ENCODE results near the gene SYNM.

The SYNM gene

DNA sequence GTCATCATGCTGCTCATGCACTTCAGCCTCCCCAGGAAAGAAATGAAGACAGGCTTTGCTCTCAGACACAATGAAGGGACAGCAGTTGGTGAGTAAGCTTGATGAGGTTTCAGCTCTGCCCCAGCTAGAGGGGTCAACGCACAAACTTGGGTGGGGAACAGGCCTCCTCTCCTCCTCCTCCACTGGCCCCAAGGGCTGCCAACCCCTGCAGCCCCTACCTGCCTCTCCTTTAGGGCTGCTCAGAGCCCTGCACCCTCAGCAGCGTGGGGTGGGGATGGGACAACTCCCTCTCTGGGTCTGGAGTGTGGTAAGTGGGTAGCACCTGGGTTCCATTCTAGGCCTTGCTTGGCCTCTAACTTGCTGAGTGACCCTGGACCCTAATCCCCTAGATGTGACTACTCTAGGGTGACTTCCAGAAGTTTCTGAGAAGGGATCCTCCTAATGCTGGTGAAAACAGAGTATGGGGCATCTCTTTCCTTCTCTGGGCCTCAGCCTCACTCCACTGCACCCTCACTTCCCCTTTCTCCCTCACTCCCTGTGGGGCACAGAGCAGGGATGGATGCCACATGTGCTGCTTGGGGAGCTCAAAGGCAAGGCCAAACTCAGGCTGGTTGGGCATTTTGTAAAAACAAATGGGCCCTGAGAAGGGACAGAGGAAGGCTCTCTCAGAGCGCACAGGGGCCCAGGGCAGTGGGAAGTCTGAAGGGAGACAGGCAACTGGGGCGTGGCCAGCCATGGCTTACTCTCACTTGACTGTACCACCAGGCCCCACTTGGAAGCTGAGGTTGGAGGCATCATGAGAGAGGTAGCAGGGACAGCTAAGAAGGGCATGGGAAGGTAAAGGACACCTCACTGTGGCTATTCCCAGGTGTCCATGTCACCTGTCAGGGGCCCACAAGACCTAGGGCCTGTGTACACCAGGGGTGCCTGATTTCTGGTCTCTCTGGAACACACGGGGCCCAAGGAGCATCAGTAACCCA is 64.0 kb downstream of the SYNM start:
- TF ChIP-seq, protein P1, sequence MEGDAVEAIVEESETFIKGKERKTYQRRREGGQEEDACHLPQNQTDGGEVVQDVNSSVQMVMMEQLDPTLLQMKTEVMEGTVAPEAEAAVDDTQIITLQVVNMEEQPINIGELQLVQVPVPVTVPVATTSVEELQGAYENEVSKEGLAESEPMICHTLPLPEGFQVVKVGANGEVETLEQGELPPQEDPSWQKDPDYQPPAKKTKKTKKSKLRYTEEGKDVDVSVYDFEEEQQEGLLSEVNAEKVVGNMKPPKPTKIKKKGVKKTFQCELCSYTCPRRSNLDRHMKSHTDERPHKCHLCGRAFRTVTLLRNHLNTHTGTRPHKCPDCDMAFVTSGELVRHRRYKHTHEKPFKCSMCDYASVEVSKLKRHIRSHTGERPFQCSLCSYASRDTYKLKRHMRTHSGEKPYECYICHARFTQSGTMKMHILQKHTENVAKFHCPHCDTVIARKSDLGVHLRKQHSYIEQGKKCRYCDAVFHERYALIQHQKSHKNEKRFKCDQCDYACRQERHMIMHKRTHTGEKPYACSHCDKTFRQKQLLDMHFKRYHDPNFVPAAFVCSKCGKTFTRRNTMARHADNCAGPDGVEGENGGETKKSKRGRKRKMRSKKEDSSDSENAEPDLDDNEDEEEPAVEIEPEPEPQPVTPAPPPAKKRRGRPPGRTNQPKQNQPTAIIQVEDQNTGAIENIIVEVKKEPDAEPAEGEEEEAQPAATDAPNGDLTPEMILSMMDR (conservative IDR thresholded peaks at IDR 0.05; ENCODE audit: low read depth): no peak
- no peak for DNase-seq (ENCODE audit: low spot score)
- ChIA-PET POLR2A (ENCODE audit: low non-redundant PET) (interaction anchor here (0.7 kb wide), 1 partner anchor 1675 kb away, joined by 3 read pairs; no protein-coding TSS in a partner anchor), CTCF (no interaction called here)
- H3K27ac ChIP-seq: no peak overlapping the region

DNA sequence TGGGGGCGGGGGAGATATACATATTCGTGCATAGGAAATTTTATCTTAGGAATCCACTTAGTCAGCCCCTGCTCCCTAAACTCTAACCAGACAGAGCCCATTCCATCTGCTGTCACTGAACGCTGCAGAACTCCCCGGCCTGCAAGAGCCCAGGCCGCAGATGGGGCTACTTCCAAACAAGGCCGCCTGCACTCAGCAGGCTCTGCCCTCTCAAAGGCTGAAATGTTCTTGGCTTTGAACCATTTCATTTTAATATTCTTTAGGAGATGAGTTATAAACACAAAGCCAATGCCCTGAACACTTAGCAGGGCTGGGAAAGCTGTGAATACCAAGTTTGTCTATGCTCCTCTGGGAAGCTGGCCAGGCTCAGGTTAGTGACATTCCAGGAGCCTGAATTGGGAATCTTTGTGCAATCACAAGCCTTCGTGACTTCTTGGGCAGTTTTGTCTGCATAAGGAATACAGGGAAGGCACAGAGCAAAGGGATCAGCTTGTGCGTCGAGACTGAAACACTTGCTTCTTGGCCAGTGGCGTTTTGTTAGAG is 65.0 kb downstream of the SYNM start:
- ChIA-PET CTCF (no interaction called here), POLR2A (ENCODE audit: low non-redundant PET) (interaction anchor here (0.7 kb wide), 1 partner anchor 1674 kb away, joined by 3 read pairs; no protein-coding TSS in a partner anchor)
- TF ChIP-seq, protein P1 (conservative IDR thresholded peaks at IDR 0.05; ENCODE audit: low read depth): no peak

DNA sequence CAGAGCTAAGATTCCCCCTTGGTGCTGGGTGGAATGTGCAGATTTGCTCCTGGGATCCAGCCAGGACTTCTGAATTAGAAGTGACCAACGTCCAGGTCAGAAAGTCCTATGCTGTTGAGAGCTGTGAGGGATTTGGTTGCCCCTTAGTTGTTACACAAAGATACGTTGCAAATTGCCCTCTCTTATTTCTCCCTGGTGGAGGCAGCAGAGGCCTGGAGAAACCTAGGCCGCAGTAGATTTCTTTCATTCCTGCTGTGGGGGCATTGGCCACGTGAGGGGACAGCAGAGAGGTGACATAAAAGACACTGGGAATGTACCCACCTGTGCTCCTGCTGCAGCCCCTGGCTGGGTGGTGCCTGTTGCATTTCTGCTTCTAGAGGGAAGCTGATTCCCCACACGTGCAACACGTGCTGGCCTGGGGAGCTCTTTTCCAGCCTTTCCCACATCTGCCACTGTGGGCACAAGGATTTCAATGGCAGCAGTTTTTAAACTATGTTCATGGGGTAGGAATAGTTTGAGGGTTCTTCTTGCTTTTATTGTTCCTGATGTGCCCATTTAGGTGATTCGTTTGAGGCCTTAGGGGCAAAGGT is 65.7 kb downstream of the SYNM start:
- POLR2A ChIA-PET (ENCODE audit: low non-redundant PET): no interaction called here
- TF ChIP-seq, protein P1 (conservative IDR thresholded peaks at IDR 0.05; ENCODE audit: low read depth): no peak
- CTCF ChIA-PET: no interaction called here
- H3K27ac ChIP-seq: no peak overlapping the region
- no peak for DNase-seq (ENCODE audit: low spot score)

More for the DNA sequence above, 65.0 kb downstream of the SYNM start:
- H3K27ac ChIP-seq: no peak overlapping the region
- no peak for DNase-seq (ENCODE audit: low spot score)

DNA sequence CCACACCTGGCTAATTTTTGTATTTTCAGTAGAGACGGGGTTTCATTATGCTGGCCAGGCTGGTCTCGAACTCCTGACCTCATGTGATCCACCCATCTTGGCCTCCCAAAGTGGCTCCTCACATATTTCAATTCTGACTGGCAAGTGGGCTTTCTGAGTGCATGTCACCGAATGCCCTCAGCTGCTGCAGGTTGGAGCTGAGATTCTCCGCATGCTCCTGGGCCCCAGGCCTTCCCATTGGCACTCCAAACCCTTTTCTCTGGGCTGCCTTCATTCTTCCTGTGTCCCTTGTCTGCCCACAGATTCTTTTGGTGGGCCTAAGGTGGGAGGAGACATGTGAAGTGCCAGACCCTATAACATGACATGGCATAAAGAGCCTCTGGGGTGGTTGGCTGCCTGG is 67.3 kb downstream of the SYNM start:
- H3K27ac ChIP-seq: no peak overlapping the region
- TF ChIP-seq, protein P1 (conservative IDR thresholded peaks at IDR 0.05; ENCODE audit: low read depth): no peak
- DNase-seq (ENCODE audit: low spot score): no peak
- POLR2A ChIA-PET (ENCODE audit: low non-redundant PET): no interaction called here
- CTCF ChIA-PET: interaction anchor here (1.0 kb wide), 1 partner anchor 743 kb away, joined by 3 read pairs; no protein-coding TSS in a partner anchor

DNA sequence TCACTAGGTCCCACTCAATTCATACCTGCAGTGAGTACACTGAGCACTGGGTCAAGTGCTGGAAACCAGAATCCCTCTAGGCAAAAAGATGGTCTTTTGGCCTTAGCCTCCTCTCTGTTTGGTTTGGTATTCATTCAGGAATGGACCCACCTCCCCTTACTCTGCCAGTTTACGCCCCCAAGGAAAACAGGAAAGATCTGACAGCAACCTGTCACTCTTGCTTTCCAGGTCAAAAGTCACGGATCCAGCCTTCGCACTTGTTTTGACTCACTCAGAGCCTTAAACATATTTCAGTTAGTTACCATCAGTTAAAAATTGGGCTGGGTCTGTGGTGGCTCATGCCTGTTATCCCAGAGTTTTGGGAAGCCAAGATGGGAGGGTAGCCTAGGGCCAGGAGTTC is 68.1 kb downstream of the SYNM start:
- ChIA-PET CTCF (interaction anchor here (1.0 kb wide), 1 partner anchor 744 kb away, joined by 3 read pairs; no protein-coding TSS in a partner anchor), POLR2A (ENCODE audit: low non-redundant PET) (no interaction called here)
- TF ChIP-seq, protein P1 (conservative IDR thresholded peaks at IDR 0.05; ENCODE audit: low read depth): no peak
- H3K27ac ChIP-seq: no peak overlapping the region
- no peak for DNase-seq (ENCODE audit: low spot score)
